Raji (cell line): ENCODE data around the gene FASTK.

ENCODE experiments used
- POLR2A ChIP-seq: IDR thresholded peaks from 2 replicates; pipeline ENCODE4 v1.6.1; 2011; ENCODE audit warnings: low read depth, low read length, control low read depth; ENCODE audit not compliant: insufficient read depth

The FASTK gene

DNA sequence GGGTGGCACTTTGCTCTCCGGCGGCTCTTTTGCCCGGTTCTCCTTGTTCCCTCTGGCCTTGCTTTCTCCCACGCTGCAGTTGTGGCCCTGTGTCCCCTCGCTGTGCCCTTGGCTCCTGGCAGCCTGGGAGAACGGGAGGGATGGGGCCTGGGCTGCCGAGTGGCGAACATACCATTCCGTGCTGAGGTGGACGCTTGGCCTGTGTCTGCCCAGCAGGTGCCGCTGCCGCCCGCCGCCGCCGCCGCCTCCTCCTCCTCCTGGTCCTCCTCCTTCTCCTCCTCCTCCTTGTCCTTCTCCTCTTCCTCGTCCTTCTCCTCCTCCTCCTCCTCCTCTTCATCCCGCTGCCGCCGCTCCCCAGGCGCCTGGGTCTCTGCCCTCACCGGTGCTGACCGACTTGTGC, 41.7 kb upstream of the FASTK start:
- no peak for TF ChIP-seq POLR2A

- no peak for TF ChIP-seq POLR2A
Measured at GRCh38 chr7:151121380-151122170, 41.0 kb upstream of the FASTK start.

GRCh38 chr7:151120896-151121295, 40.3 kb upstream of the FASTK start:
- TF ChIP-seq POLR2A, result no peak

- TF ChIP-seq POLR2A, result no peak
Measured at GRCh38 chr7:151119902-151120301, 39.3 kb upstream of the FASTK start.

DNA sequence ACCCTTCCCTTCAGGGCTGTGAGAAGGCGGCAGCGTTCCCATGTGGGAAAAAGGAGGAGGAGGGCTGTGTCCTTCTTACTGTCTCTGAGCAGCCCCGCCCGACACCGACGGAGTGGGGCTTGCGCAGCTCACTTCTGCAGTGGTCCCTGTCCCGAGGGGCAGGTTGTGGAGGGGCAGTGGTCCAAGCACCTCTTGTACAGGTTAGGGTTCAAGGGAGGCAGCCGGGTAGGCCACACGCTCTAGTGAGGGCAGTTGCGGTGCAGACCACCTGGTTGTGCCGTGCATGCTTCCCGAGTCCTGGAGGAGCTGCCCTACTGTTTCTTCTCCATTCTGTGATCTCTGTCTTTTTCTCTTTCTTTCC, 38.4 kb upstream of the FASTK start:
- TF ChIP-seq POLR2A, result no peak

- TF ChIP-seq POLR2A, result no peak
Measured at GRCh38 chr7:151118108-151119054, 37.8 kb upstream of the FASTK start.

DNA sequence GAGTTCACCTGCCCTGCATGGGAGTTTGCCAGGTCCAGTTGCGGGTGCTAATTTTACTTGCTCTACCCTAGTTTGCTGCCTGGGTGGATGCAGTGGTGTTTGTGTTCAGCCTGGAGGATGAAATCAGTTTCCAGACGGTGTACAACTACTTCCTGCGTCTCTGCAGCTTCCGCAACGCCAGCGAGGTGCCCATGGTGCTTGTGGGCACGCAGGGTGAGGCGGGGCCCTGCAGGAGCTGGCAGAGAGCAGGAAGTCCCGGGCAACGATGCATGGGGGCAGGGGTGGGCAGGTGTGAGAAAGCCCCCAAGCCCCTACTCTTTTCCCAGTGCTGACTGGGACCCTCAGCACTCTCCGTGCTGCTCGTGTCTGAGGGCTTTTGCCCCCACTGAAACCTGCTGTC, 37.0 kb upstream of the FASTK start:
- TF ChIP-seq POLR2A, result no peak

- TF ChIP-seq POLR2A, result no peak
Measured at GRCh38 chr7:151116603-151117440, 36.2 kb upstream of the FASTK start.

GRCh38 chr7:151115836-151116418, 35.3 kb upstream of the FASTK start:
- TF ChIP-seq POLR2A, result no peak

DNA sequence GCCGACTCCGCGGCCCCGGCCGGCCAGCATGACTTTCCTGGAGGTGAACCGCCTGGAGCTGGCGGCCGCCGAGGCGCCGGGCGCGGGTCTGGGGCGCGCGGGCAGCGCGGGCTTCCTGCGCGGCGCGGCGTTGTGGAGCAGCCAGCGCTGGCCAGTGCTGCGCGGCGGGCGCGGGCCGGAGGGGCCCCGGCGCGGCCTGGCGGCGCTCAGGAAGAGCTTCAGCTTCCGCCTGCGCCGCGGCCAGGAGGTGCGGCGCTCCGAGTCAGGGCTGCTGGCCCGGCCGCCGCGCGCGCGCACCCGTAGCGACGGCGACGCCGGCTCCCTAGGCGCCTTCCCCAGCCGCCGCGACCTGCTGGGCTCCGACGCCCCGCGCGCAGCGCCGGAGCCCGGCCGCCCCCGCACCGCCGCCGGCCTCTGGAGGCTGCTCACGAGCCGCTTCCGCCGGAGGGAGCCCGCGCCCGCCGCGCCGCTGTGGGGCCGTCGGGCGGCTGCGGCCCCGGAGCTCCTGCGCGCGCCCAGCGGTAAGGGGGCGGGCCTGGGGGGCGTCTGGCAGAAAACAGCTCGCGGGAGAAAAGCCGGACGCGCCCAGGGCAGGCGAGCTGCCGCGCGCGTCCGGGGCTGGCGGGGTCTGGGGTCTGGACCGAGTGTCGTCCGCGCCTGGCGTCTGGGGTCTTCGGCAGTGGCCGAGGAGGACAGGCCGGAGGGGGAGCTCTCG, 34.7 kb upstream of the FASTK start:
- no peak for TF ChIP-seq POLR2A

- TF ChIP-seq POLR2A, result no peak
Measured at GRCh38 chr7:151114151-151115090, 33.8 kb upstream of the FASTK start.

- TF ChIP-seq POLR2A, result no peak
Measured at GRCh38 chr7:151113344-151114150, 32.9 kb upstream of the FASTK start.
